Smooth muscle cell (in vitro differentiated cells): ENCODE results near the gene NAPA. TPM values are rescaled to one million over a fixed set of nuclear protein-coding genes. Genes with fewer than 3 reads are reported as not detected.

ENCODE experiments used
- DNase-seq: peaks from one replicate; lab custom pipeline; 2025; ENCODE audit not compliant: unreplicated experiment; lab: John Stamatoyannopoulos, UW
- H2AFZ ChIP-seq: fragments of 200-600 bp; sonication (generic); 2 replicates; pipeline ENCODE4 v1.6.0; 2016; ENCODE audit warnings: antibody characterized with exemption, low read depth, mild to moderate bottlenecking
- H3F3A ChIP-seq: fragments of 200-600 bp; sonication (generic); 2 replicates; pipeline ENCODE4 v1.6.0; 2017; ENCODE audit warnings: antibody characterized with exemption, low read depth
- H3K27ac ChIP-seq: fragments of 200-600 bp; sonication (generic); 2 replicates; pipeline ENCODE4 v1.5.1; 2016; ENCODE audit warnings: low read depth, mild to moderate bottlenecking
- H3K27me3 ChIP-seq: fragments of 200-600 bp; sonication (generic); 2 replicates; pipeline ENCODE4 v1.6.1; 2016; ENCODE audit warnings: low read depth, mild to moderate bottlenecking
- H3K36me3 ChIP-seq: fragments of 200-600 bp; sonication (generic); 2 replicates; pipeline ENCODE4 v1.5.1; 2016; ENCODE audit warnings: low read depth
- H3K4me1 ChIP-seq: fragments of 200-600 bp; sonication (generic); 2 replicates; pipeline ENCODE4 v1.5.1; 2016; ENCODE audit warnings: low read depth
- H3K4me2 ChIP-seq: fragments of 200-600 bp; sonication (generic); 2 replicates; pipeline ENCODE4 v1.6.0; 2016; ENCODE audit warnings: mild to moderate bottlenecking
- H3K4me3 ChIP-seq: fragments of 200-600 bp; sonication (generic); 2 replicates; pipeline ENCODE4 v1.5.1; 2016; ENCODE audit warnings: mild to moderate bottlenecking
- H3K79me2 ChIP-seq: fragments of 200-600 bp; sonication (generic); 2 replicates; pipeline ENCODE4 v1.6.0; 2016; ENCODE audit warnings: low read depth, mild to moderate bottlenecking
- H3K9ac ChIP-seq: fragments of 200-600 bp; sonication (generic); 2 replicates; pipeline ENCODE4 v1.6.0; 2016; ENCODE audit warnings: low read depth
- H3K9me3 ChIP-seq: fragments of 200-600 bp; sonication (generic); replicated peaks from 2 replicates; pipeline ENCODE4 v1.5.1; 2016; ENCODE audit warnings: low read depth
- H4K20me1 ChIP-seq: fragments of 200-600 bp; sonication (generic); 2 replicates; pipeline ENCODE4 v1.6.0; 2016; ENCODE audit warnings: low read depth
- WGBS: methylation state at CpG from one replicate; pipeline ENCODE4 v1.1.7; 2016; ENCODE audit warnings: low lambda C conversion rate; 5-methylcytosine and 5-hydroxymethylcytosine counted together
- polyA plus RNA-seq: library from polyadenylated mRNA; unstranded; fragments of >200 nt; fragmentation: Nextera tagmentation; extraction: Ambion mirVana; gene quantifications from 2 replicates; pipeline ENCODE4 v1.2.1, GENCODE V29; 2016
- total RNA-seq: library from RNA; depleted of rRNA; stranded (reverse); fragments of >200 nt; gene quantifications from 2 replicates; pipeline ENCODE4 v1.2.3, GENCODE V29; 2014
- TF ChIP-seq, protein P1 (sequence below): fragments of 200-600 bp; sonication (generic); IDR thresholded peaks from 2 replicates; pipeline ENCODE4 v1.5.1; 2017; ENCODE audit warnings: borderline replicate concordance, mild to moderate bottlenecking, antibody characterized with exemption; ENCODE audit not compliant: insufficient read depth, poor library complexity, severe bottlenecking

NAPA gene
- total and polyA plus RNA-seq, 2 experiments from 2014 or later: 65.0 to 78.7 TPM

DNA sequence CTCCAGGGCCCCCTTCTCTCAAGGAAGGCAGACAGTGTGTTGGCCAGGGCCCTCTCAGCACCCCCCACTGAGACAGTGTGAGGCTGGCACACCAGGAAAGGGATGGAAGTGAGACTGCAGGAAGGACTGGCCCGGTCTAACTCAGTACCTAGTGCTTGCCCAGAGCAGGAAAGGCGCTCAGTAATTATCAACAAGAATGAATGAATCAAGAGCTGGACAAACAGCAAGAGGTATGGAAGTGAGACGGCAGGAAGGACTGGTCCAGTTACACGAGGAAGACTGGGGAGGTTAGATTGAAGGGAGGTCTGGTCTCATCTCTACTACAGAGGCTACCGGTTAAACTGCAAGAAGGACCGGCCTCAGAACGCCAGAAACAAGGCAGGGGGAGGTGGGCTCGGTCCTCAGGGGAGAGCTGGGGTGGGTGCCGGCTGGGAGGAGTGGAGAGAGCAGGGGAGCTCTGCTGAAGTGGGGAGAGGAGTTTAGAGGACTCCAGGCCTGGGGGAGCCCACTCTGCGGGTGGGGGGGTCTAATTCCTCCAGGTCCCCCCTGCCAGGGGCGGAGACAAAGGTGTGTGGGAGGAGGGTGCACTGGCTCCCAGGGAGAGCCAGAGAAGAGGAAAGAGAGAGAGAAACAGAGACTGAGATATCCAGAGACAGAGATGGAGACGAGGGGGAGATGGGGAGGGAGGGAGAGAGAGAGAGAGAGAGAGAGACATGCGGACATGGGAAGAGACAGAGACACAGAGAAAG lies 44.2 kb downstream of the NAPA start:
- no peaks in the 10 kb centered on the region for H3K36me3 ChIP-seq
- H4K20me1 ChIP-seq: no peaks in the 10 kb centered on the region
- TF ChIP-seq, protein P1, sequence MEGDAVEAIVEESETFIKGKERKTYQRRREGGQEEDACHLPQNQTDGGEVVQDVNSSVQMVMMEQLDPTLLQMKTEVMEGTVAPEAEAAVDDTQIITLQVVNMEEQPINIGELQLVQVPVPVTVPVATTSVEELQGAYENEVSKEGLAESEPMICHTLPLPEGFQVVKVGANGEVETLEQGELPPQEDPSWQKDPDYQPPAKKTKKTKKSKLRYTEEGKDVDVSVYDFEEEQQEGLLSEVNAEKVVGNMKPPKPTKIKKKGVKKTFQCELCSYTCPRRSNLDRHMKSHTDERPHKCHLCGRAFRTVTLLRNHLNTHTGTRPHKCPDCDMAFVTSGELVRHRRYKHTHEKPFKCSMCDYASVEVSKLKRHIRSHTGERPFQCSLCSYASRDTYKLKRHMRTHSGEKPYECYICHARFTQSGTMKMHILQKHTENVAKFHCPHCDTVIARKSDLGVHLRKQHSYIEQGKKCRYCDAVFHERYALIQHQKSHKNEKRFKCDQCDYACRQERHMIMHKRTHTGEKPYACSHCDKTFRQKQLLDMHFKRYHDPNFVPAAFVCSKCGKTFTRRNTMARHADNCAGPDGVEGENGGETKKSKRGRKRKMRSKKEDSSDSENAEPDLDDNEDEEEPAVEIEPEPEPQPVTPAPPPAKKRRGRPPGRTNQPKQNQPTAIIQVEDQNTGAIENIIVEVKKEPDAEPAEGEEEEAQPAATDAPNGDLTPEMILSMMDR: no peak
- no peak overlapping the region for H3K9ac ChIP-seq
- H3F3A ChIP-seq: no peaks in the 10 kb centered on the region
- H3K4me3 ChIP-seq: no peak overlapping the region
- no peak for DNase-seq
- H3K27me3 ChIP-seq: peaks cover 26% of the 10 kb centered on the region
- H3K4me2 ChIP-seq: no peak overlapping the region
- H3K9me3 ChIP-seq: no peaks in the 10 kb centered on the region
- H2AFZ ChIP-seq: no peak overlapping the region
- 45% methylated on average over 9 of the region's 13 CpGs for WGBS
- no peaks in the 10 kb centered on the region for H3K79me2 ChIP-seq
- H3K4me1 ChIP-seq: no peaks in the 10 kb centered on the region
- no peak overlapping the region for H3K27ac ChIP-seq

DNA sequence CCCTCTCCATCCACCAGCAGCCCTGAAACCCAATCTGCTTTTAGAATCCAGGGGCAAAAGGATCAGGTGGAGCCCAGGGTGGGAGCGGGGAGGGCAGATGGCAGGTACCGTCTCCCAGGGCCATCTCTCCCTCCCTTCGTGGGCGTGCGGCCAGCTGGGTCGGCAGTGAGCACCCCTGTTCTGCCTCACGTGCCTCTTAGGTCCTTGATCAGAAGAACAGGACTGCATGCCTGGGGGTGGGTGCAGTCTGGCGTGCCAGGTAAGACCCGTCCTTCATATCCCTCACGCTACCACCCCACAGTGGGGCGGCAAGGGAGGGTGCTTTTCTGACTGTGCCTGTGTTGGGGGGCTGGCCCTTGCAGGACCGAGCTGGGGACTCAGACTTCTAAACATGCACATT lies 45.1 kb downstream of the NAPA start:
- no peaks in the 10 kb centered on the region for H3K36me3 ChIP-seq
- no peak overlapping the region for H3K4me3 ChIP-seq
- H3K4me1 ChIP-seq: no peaks in the 10 kb centered on the region
- 58% methylated on average over 11 of the region's 12 CpGs for WGBS
- H3K9me3 ChIP-seq: no peaks in the 10 kb centered on the region
- H3F3A ChIP-seq: no peaks in the 10 kb centered on the region
- H4K20me1 ChIP-seq: no peaks in the 10 kb centered on the region
- H3K9ac ChIP-seq: no peak overlapping the region
- no peaks in the 10 kb centered on the region for H3K79me2 ChIP-seq
- TF ChIP-seq, protein P1: no peak
- DNase-seq: no peak
- H3K27ac ChIP-seq: no peak overlapping the region
- H3K27me3 ChIP-seq: peaks cover 26% of the 10 kb centered on the region
- no peak overlapping the region for H3K4me2 ChIP-seq
- H2AFZ ChIP-seq: no peak overlapping the region

DNA sequence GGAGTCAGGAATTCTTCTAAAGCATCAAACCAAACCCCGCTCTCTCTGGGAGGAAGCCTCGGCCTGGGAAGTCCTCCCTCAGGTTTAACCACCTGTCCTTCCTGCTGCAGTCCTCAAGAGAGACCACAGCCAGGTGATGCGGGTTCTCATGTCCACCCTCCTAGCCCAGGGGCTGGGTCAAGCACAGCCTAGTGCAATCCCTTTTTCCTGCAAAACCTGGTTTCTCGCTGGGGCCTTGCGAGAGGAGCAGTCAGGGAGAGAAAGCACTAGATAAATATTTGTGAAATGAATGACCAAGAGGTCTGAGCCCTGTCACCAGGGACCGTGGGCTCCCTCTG lies 45.5 kb downstream of the NAPA start:
- Histone ChIP-seq H3K27ac (no peak overlapping the region), H3K4me3 (no peak overlapping the region), H3K4me1 (no peaks in the 10 kb centered on the region), H3K4me2 (no peak overlapping the region), H3K79me2 (no peaks in the 10 kb centered on the region), H3F3A (no peaks in the 10 kb centered on the region), H2AFZ (no peak overlapping the region), H3K36me3 (no peaks in the 10 kb centered on the region), H3K27me3 (peaks cover 26% of the 10 kb centered on the region), H3K9me3 (no peaks in the 10 kb centered on the region), H4K20me1 (no peaks in the 10 kb centered on the region), H3K9ac (no peak overlapping the region)
- DNase-seq: no peak
- TF ChIP-seq, protein P1: no peak
- 55% methylated on average over 6 of the region's 6 CpGs for WGBS

DNA sequence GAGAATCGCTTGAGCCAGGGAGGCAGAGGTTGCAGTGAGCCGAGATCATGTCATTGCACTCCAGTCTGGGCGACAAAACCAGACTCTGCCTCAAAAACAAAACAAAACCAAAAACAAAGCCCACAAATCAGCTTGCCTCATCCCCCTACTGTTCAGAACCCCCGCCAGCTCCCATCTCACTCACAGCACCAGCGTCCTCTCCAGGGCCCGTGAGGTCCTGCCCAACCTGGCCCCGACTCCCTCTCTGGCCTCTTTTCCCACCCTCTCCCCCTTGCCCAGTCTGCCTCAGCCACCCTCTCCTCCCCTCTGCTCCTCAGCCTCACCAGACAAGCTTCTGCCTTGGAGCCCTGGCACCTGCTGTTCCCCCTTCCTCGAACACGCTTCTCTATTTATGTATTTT lies 46.9 kb downstream of the NAPA start:
- H3K4me1 ChIP-seq: no peaks in the 10 kb centered on the region
- no peaks in the 10 kb centered on the region for H3K9me3 ChIP-seq
- H3K79me2 ChIP-seq: no peaks in the 10 kb centered on the region
- TF ChIP-seq, protein P1: no peak
- no peak overlapping the region for H2AFZ ChIP-seq
- 65% methylated on average over 9 of the region's 9 CpGs for WGBS
- no peaks in the 10 kb centered on the region for H4K20me1 ChIP-seq
- H3K4me3 ChIP-seq: no peak overlapping the region
- H3K9ac ChIP-seq: no peak overlapping the region
- H3K27me3 ChIP-seq: peaks cover 26% of the 10 kb centered on the region
- no peak for DNase-seq
- no peak overlapping the region for H3K27ac ChIP-seq
- no peaks in the 10 kb centered on the region for H3F3A ChIP-seq
- no peaks in the 10 kb centered on the region for H3K36me3 ChIP-seq
- no peak overlapping the region for H3K4me2 ChIP-seq
